HepG2 (cell line): ENCODE measurements around the gene TRIM31. TPM values are rescaled to one million over a fixed set of nuclear protein-coding genes. Genes with fewer than 3 reads are reported as not detected.

Experiments used
- DMAP1 ChIP-seq: IDR thresholded peaks from 2 replicates; pipeline ENCODE4 v1.6.1; 2016
- HNF4A ChIP-seq: sonication (generic); formaldehyde crosslinking; IDR thresholded peaks from 2 replicates; pipeline ENCODE4 v1.4.0; 2020; ENCODE audit warnings: missing genetic modification reagents
- IKZF1 ChIP-seq: fragments of 450-650 bp; IDR thresholded peaks from 2 replicates; pipeline ENCODE4 v1.7.1; 2016
- MEF2D ChIP-seq: sonication (generic); formaldehyde crosslinking; IDR thresholded peaks from 2 replicates; pipeline ENCODE4 v1.5.1; 2020; ENCODE audit warnings: mild to moderate bottlenecking, missing genetic modification reagents
- PLRG1 ChIP-seq: fragments of 450-650 bp; conservative IDR thresholded peaks from 2 replicates; pipeline ENCODE4 v1.6.1; 2016
- POLR2AphosphoS2 ChIP-seq: IDR thresholded peaks from 2 replicates; pipeline ENCODE4 v1.6.1; 2011; ENCODE audit warnings: low read depth, low read length, improper control_type of control experiment
- SOX13 ChIP-seq, 3 experiments: fragments of 450-650 bp in 1 of 3; sonication (generic) in 1 of 3; formaldehyde crosslinking in 1 of 3; IDR thresholded peaks in 2 of 3; conservative IDR thresholded peaks in 1 of 3; 2 replicates each; pipeline versions ENCODE4 v1.5.0 to v1.6.1; 2016 to 2020; ENCODE audit warnings: antibody characterized with exemption in 1 of 3, mild to moderate bottlenecking in 1 of 3, missing compliant biosample characterization in 1 of 3, missing genetic modification reagents in 1 of 3, moderate library complexity in 1 of 3
- ZFP82 ChIP-seq: sonication (generic); formaldehyde crosslinking; IDR thresholded peaks from 2 replicates; pipeline ENCODE4 v1.5.1; 2020; ENCODE audit warnings: mild to moderate bottlenecking, missing genetic modification reagents, borderline replicate concordance
- ZNF136 ChIP-seq: sonication (generic); formaldehyde crosslinking; IDR thresholded peaks from 2 replicates; pipeline ENCODE4 v1.8.1; 2022; ENCODE audit warnings: low read depth, mild to moderate bottlenecking, moderate library complexity, missing genetic modification reagents
- ZNF430 ChIP-seq: sonication (generic); formaldehyde crosslinking; IDR thresholded peaks from 2 replicates; pipeline ENCODE4 v1.9.0; 2021; ENCODE audit warnings: mild to moderate bottlenecking, missing genetic modification reagents
- ZNF451 ChIP-seq: sonication (generic); formaldehyde crosslinking; IDR thresholded peaks from 2 replicates; pipeline ENCODE4 v1.5.0; 2020; ENCODE audit warnings: mild to moderate bottlenecking, missing genetic modification reagents
- ZNF567 ChIP-seq: sonication (generic); formaldehyde crosslinking; IDR thresholded peaks from 2 replicates; pipeline ENCODE4 v1.8.1; 2023; ENCODE audit warnings: mild to moderate bottlenecking, missing genetic modification reagents, borderline replicate concordance
- ZNF597 ChIP-seq: sonication (generic); formaldehyde crosslinking; IDR thresholded peaks from 2 replicates; pipeline ENCODE4 v1.5.0; 2020; ENCODE audit warnings: missing genetic modification reagents
- ZNF609 ChIP-seq: sonication (generic); formaldehyde crosslinking; IDR thresholded peaks from 2 replicates; pipeline ENCODE4 v1.4.0; 2020; ENCODE audit warnings: mild to moderate bottlenecking, missing genetic modification reagents, borderline replicate concordance
- ZNF800 ChIP-seq: sonication (generic); formaldehyde crosslinking; IDR thresholded peaks from 2 replicates; pipeline ENCODE4 v1.4.0; 2020; ENCODE audit warnings: missing genetic modification reagents
- ZNF83 ChIP-seq: sonication (generic); formaldehyde crosslinking; IDR thresholded peaks from 2 replicates; pipeline ENCODE4 v1.4.0; 2020; ENCODE audit warnings: missing genetic modification reagents, mild to moderate bottlenecking, borderline replicate concordance
- polyA plus RNA-seq, 8 experiments: library from polyadenylated mRNA; depleted of rRNA in 3 of 8; stranded (reverse) in 7 of 8; unstranded in 1 of 8; fragments of >200 nt; fragmentation: Illumina TruSeq in 4 of 8; extraction: Trizol in 4 of 8; gene quantifications; 2 replicates each; pipeline versions ENCODE4 v1.2.1 to v1.2.3, GENCODE V29; 2011 to 2016; ENCODE audit warnings: low read depth in 4 of 8, missing spikeins in 1 of 8, mixed read lengths in 1 of 8; ENCODE audit not compliant: insufficient read depth in 1 of 8
- total RNA-seq, 5 experiments: library from RNA; depleted of rRNA; stranded (reverse); fragments of >200 nt; fragmentation: Illumina TruSeq; extraction: Trizol; gene quantifications; 2 replicates each; pipeline ENCODE4 v1.2.3, GENCODE V29; 2016; ENCODE audit warnings: low read depth in 1 of 5
- TF ChIP-seq, protein P1 (sequence below): IDR thresholded peaks from 2 replicates; pipeline ENCODE4 v1.6.1; 2016; ENCODE audit warnings: missing biosample characterization, missing genetic modification reagents, low read depth
- TF ChIP-seq, protein P2 (sequence below): sonication (generic); formaldehyde crosslinking; IDR thresholded peaks from 2 replicates; pipeline ENCODE4 v1.5.1; 2020; ENCODE audit warnings: missing genetic modification reagents, mild to moderate bottlenecking, borderline replicate concordance

TRIM31 gene
- total and polyA plus RNA-seq, 2 of the 13 experiments (the other 11 are each of a cell fraction or from before 2014, with no cell fraction given), result 0.13 to 0.51 TPM

DNA sequence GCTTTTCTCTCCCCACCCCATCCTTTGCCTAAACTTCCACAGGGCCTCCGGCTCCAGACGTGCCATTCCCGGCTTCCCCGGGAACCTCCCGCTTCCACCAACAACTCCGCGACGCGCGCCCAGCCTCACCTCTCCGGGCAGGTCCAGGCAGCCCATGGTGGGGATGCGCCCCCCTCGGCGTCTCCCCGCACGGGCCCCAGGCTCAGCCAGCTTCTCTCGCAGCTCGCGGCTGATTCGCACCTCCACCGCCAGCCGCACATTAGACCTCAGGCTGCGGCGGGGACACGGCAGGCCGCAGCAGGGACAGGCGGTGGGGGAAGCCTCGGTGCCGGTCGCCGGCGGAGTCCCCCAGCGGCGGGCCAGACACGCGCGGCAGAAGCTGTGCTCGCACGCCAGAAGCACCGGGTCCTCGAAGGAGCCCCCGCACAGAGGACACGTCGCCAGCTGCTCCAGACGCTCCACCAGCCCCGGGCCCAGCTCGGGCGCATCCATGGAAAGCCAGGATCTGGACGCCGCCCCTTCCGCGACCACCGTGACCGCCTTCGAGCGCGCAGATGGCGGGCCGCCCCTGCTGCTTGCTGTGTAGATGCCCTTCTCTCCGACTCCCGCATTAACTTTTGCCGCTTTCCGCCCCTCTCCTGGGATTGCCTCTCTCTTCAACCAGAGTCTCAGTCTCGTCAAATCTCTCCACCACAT lies 37.6 kb downstream of the TRIM31 start, which contains the start of gene RNF39 (continued):
- no peak for TF ChIP-seq ZNF609
- peak; percentile 87; the same call in 1 of the 2 replicates for TF ChIP-seq ZFP82 (CRISPR knock-in tag)
- no peak for TF ChIP-seq ZNF430 (CRISPR knock-in tag)
- TF ChIP-seq ZNF567 (CRISPR knock-in tag), result no peak
- no peak for TF ChIP-seq ZNF136 (CRISPR knock-in tag)
- TF ChIP-seq, protein P1, sequence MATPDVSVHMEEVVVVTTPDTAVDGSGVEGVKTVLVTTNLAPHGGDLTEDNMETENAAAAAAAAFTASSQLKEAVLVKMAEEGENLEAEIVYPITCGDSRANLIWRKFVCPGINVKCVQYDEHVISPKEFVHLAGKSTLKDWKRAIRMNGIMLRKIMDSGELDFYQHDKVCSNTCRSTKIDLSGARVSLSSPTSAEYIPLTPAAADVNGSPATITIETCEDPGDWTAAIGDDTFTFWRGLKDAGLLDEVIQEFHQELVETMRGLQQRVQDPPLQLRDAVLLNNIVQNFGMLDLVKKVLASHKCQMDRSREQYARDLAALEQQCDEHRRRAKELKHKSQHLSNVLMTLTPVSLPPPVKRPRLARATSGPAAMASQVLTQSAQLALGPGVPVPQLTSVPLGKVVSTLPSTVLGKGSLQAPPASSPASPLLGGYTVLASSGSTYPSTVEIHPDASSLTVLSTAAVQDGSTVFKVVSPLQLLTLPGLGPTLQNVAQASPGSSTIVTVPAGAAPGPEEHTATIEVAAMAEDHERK (CRISPR knock-in tag), result no peak
- no peak for TF ChIP-seq IKZF1
- TF ChIP-seq ZNF800 (CRISPR knock-in tag), result peak; percentile 86
- peak; percentile 85; the same call in 1 of the 2 replicates for TF ChIP-seq ZNF83 (CRISPR knock-in tag)
- TF ChIP-seq DMAP1 (CRISPR knock-in tag), result no peak
- no peak for TF ChIP-seq MEF2D (CRISPR knock-in tag)
- no peak for TF ChIP-seq PLRG1
- TF ChIP-seq HNF4A (CRISPR knock-in tag), result no peak
- TF ChIP-seq, protein P2, sequence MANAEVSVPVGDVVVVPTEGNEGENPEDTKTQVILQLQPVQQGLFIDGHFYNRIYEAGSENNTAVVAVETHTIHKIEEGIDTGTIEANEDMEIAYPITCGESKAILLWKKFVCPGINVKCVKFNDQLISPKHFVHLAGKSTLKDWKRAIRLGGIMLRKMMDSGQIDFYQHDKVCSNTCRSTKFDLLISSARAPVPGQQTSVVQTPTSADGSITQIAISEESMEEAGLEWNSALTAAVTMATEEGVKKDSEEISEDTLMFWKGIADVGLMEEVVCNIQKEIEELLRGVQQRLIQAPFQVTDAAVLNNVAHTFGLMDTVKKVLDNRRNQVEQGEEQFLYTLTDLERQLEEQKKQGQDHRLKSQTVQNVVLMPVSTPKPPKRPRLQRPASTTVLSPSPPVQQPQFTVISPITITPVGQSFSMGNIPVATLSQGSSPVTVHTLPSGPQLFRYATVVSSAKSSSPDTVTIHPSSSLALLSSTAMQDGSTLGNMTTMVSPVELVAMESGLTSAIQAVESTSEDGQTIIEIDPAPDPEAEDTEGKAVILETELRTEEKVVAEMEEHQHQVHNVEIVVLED (CRISPR knock-in tag), result no peak; the same call in 1 of the 2 replicates
- TF ChIP-seq POLR2AphosphoS2, result no peak
- 0 out of 2 replicates have a peak, but pooled peaks have one; percentile 40 for TF ChIP-seq ZNF597
- TF ChIP-seq SOX13 (IDR thresholded peaks at IDR 0.05), result no peak
- no peak for TF ChIP-seq SOX13 (CRISPR knock-in tag; conservative IDR thresholded peaks at IDR 0.05 in 1 of 2, IDR thresholded peaks at IDR 0.05 in 1 of 2)
- no peak; the same call in 1 of the 2 replicates for TF ChIP-seq ZNF451 (CRISPR knock-in tag)
